ENCODE data around the gene ABHD6. TPM values are rescaled to one million over a fixed set of nuclear protein-coding genes. Genes with fewer than 3 reads are reported as not detected.
A peak's percentile ranks its signal among the peaks of the same experiment; 100 is the strongest.

ABHD6 gene
- total and polyA plus RNA-seq, 9 of the 15 experiments (the other 6 are each of a cell fraction or from before 2014, with no cell fraction given): 0.53 to 3.6 (median 2.5) TPM

DNA sequence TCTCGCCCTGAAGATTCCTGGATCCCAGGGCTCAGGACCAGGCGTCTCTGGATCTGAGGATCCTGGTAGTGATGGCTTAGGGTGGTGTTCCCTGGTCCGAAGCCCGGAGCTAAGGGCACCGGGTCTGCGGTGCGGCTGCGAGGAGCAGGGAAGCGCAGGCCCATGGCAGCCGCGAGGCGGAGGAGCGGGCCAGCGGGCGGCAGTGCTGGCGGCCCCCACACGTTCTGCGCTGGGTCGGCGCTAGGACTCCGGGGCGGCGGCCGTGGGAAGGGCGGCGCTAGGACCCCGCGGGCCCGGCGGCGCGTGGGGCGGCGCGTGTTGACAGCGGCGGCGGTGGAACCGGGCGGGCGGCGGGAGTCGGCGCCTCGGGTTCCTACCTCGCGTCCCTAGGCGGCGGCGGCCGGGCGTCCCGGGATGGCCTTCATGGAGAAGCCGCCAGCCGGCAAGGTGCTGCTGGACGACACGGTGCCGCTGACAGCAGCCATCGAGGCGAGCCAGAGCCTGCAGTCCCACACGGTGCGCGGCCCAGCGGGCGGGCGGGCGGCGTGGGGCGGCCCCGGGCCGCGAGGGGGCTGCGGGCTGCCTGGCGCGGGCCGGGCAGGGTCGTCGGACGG lies 95.1 kb downstream of the ABHD6 start, which contains the start of gene PXK (continued):
- TF ChIP-seq, protein P1, sequence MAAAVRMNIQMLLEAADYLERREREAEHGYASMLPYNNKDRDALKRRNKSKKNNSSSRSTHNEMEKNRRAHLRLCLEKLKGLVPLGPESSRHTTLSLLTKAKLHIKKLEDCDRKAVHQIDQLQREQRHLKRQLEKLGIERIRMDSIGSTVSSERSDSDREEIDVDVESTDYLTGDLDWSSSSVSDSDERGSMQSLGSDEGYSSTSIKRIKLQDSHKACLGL (CRISPR knock-in tag; IDR thresholded peaks at IDR 0.05; ENCODE audit: borderline replicate concordance, poor library complexity, severe bottlenecking): peak; percentile 7
- TF ChIP-seq C11orf30 (IDR thresholded peaks at IDR 0.05; ENCODE audit: low read depth) (no peak), FOXA3 (CRISPR knock-in tag; conservative IDR thresholded peaks at IDR 0.05 in 1 of 2, IDR thresholded peaks at IDR 0.05 in 1 of 2) (peak in 1 of 2 experiments; percentile 40; a peak in 1 of 4 replicates), SRSF1 (IDR thresholded peaks at IDR 0.05; ENCODE audit: low read depth, low read length) (no peak), GATAD2B (IDR thresholded peaks at IDR 0.05; ENCODE audit: borderline replicate concordance) (peak; percentile 86; the same call in 1 of the 2 replicates), ZFX (CRISPR knock-in tag; IDR thresholded peaks at IDR 0.05) (peak; percentile 55), POLR3G (IDR thresholded peaks at IDR 0.05; ENCODE audit: extremely low read depth, insufficient read length, insufficient replicate concordance) (no peak), NUFIP1 (IDR thresholded peaks at IDR 0.05; ENCODE audit: partially characterized antibody) (no peak), POLR2H (tag; IDR thresholded peaks at IDR 0.05; ENCODE audit: low read depth) (no peak), POU5F1 (IDR thresholded peaks at IDR 0.05; ENCODE audit: borderline replicate concordance, low read depth, low read length, partially characterized antibody) (no peak), GATA2 (CRISPR knock-in tag; IDR thresholded peaks at IDR 0.05) (no peak)
- TF ChIP-seq, protein P2, sequence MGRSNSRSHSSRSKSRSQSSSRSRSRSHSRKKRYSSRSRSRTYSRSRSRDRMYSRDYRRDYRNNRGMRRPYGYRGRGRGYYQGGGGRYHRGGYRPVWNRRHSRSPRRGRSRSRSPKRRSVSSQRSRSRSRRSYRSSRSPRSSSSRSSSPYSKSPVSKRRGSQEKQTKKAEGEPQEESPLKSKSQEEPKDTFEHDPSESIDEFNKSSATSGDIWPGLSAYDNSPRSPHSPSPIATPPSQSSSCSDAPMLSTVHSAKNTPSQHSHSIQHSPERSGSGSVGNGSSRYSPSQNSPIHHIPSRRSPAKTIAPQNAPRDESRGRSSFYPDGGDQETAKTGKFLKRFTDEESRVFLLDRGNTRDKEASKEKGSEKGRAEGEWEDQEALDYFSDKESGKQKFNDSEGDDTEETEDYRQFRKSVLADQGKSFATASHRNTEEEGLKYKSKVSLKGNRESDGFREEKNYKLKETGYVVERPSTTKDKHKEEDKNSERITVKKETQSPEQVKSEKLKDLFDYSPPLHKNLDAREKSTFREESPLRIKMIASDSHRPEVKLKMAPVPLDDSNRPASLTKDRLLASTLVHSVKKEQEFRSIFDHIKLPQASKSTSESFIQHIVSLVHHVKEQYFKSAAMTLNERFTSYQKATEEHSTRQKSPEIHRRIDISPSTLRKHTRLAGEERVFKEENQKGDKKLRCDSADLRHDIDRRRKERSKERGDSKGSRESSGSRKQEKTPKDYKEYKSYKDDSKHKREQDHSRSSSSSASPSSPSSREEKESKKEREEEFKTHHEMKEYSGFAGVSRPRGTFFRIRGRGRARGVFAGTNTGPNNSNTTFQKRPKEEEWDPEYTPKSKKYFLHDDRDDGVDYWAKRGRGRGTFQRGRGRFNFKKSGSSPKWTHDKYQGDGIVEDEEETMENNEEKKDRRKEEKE (IDR thresholded peaks at IDR 0.05; ENCODE audit: borderline replicate concordance in 1 of 2, control insufficient read depth in 1 of 2, low read depth in 2 of 2, low read length in 1 of 2): no peak
- TF ChIP-seq, protein P3, sequence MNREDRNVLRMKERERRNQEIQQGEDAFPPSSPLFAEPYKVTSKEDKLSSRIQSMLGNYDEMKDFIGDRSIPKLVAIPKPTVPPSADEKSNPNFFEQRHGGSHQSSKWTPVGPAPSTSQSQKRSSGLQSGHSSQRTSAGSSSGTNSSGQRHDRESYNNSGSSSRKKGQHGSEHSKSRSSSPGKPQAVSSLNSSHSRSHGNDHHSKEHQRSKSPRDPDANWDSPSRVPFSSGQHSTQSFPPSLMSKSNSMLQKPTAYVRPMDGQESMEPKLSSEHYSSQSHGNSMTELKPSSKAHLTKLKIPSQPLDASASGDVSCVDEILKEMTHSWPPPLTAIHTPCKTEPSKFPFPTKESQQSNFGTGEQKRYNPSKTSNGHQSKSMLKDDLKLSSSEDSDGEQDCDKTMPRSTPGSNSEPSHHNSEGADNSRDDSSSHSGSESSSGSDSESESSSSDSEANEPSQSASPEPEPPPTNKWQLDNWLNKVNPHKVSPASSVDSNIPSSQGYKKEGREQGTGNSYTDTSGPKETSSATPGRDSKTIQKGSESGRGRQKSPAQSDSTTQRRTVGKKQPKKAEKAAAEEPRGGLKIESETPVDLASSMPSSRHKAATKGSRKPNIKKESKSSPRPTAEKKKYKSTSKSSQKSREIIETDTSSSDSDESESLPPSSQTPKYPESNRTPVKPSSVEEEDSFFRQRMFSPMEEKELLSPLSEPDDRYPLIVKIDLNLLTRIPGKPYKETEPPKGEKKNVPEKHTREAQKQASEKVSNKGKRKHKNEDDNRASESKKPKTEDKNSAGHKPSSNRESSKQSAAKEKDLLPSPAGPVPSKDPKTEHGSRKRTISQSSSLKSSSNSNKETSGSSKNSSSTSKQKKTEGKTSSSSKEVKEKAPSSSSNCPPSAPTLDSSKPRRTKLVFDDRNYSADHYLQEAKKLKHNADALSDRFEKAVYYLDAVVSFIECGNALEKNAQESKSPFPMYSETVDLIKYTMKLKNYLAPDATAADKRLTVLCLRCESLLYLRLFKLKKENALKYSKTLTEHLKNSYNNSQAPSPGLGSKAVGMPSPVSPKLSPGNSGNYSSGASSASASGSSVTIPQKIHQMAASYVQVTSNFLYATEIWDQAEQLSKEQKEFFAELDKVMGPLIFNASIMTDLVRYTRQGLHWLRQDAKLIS (CRISPR knock-in tag; IDR thresholded peaks at IDR 0.05): peak; percentile 35; the same call in 1 of the 2 replicates

Data from K562 (cell line).